ENCODE data around the gene ACTA2.

DNA sequence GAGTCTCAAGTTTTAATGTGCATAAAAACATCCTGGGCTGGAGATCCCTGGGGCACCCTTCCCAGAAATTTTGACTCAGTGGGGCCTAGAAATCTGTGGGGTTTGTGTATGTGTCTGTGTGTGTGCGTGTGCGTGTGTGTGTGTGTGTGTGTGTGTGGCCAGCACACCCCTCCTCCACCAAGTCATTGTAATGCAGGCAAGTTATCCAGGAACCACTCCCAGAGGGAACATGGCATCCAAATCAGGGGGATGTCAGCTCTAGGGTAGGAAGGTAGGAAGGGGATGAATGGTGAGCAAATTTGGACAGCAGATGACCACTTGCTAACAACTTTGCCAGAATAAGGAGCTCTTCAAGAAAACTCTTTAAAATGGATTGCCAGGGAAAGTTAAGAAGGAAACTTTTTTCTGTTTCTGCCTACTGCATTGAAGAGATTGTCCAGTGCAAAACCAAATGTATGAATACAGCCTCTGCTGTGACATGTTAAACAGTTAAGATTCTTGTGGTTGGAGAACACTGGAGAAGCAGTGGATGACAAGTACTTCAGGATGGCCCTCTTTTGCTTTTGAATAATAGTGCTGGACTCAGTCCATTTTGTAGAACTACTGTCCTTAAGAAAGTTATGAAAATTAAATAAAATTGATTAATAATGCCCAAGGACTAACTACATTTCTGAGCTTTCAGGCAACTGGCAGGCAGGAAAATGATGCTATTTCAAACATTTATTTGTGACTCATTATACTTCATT, 60.2 kb downstream of the ACTA2 start:
- TF ChIP-seq, protein P1, sequence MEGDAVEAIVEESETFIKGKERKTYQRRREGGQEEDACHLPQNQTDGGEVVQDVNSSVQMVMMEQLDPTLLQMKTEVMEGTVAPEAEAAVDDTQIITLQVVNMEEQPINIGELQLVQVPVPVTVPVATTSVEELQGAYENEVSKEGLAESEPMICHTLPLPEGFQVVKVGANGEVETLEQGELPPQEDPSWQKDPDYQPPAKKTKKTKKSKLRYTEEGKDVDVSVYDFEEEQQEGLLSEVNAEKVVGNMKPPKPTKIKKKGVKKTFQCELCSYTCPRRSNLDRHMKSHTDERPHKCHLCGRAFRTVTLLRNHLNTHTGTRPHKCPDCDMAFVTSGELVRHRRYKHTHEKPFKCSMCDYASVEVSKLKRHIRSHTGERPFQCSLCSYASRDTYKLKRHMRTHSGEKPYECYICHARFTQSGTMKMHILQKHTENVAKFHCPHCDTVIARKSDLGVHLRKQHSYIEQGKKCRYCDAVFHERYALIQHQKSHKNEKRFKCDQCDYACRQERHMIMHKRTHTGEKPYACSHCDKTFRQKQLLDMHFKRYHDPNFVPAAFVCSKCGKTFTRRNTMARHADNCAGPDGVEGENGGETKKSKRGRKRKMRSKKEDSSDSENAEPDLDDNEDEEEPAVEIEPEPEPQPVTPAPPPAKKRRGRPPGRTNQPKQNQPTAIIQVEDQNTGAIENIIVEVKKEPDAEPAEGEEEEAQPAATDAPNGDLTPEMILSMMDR (conservative IDR thresholded peaks at IDR 0.05) = no peak
- TF ChIP-seq EZH2 (IDR thresholded peaks at IDR 0.05; ENCODE audit: low read depth) = no peak

Data from PC-9 (cell line).